ENCODE data around the gene MYOM1.
A peak's percentile ranks its signal among the peaks of the same experiment; 100 is the strongest.

The MYOM1 gene

GRCh38 chr18:3247240-3248061 lies 27.7 kb upstream of the MYOM1 start, which contains the start of gene MYL12A:
Gene MYL12A, plus strand, starts transcription at chr18:3247801. Its CDS starts 5,447 bp downstream, at chr18:3253248.
- Histone ChIP-seq H3K9ac (ENCODE audit: low read length) (peak within 1 kb of the TSS; percentile 44), H3K4me3 (ENCODE audit: low read depth in 1 of 2, low read length in 2 of 2) (peak within 1 kb of the TSS; percentile 84 to 90), H3K4me1 (ENCODE audit: insufficient read depth, low read length) (peaks cover 37% of the 10 kb centered on the region), H3K9me3 (ENCODE audit: low read length) (no peaks in the 10 kb centered on the region), H3K27me3 (ENCODE audit: control insufficient read depth in 1 of 2, insufficient read depth in 2 of 2, low read length in 2 of 2) (no peaks in the 10 kb centered on the region), H3K27ac (ENCODE audit: low read depth, low read length) (peak within 1 kb of the TSS; percentile 90), H3K36me3 (ENCODE audit: insufficient read depth, low read length) (peaks cover 6% of the 10 kb centered on the region)

DNA sequence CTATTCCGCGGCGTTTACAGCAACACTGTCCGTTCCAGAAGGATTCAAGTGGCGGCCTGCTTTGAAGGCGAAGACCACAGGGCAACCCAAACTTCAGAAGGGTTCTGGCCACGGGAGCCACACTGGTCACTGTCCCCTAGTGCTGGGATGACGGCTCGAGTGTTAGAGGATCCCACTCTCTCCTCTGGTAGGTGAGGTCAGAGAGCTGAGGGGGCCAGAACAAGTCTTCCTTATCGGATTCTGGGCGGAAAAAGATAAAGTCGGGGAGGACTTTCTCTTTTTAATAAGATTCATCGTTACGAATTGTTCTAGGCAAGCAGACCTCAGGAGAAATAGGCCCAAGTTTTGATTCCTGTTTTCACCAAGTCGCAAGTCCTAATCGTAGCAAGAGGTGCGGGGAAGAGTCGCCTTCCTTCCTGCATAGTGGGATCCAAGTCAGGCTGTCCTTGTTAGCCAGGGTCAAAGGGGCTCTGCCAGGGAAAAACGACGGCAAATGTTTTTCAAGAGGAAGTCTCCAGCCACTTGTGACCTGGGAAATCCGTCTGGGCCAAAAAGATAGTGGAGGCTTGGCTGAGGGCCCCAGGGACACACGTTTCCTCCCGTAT lies 27.0 kb upstream of the MYOM1 start:
- H3K27me3 ChIP-seq (ENCODE audit: control insufficient read depth in 1 of 2, insufficient read depth in 2 of 2, low read length in 2 of 2): no peaks in the 10 kb centered on the region
- peak overlapping the region; percentile 44 for H3K9ac ChIP-seq (ENCODE audit: low read length)
- H3K4me3 ChIP-seq (ENCODE audit: low read depth in 1 of 2, low read length in 2 of 2): peak overlapping the region; percentile 38 to 90
- H3K36me3 ChIP-seq (ENCODE audit: insufficient read depth, low read length): peaks cover 6% of the 10 kb centered on the region
- H3K4me1 ChIP-seq (ENCODE audit: insufficient read depth, low read length): peaks cover 32% of the 10 kb centered on the region
- peak overlapping the region; percentile 90 for H3K27ac ChIP-seq (ENCODE audit: low read depth, low read length)
- no peaks in the 10 kb centered on the region for H3K9me3 ChIP-seq (ENCODE audit: low read length)

- Histone ChIP-seq H3K4me1 (ENCODE audit: insufficient read depth, low read length) (peaks cover 27% of the 10 kb centered on the region), H3K9ac (ENCODE audit: low read length) (peak overlapping the region; percentile 44), H3K36me3 (ENCODE audit: insufficient read depth, low read length) (peaks cover 6% of the 10 kb centered on the region), H3K9me3 (ENCODE audit: low read length) (no peaks in the 10 kb centered on the region), H3K27me3 (ENCODE audit: control insufficient read depth in 1 of 2, insufficient read depth in 2 of 2, low read length in 2 of 2) (no peaks in the 10 kb centered on the region), H3K27ac (ENCODE audit: low read depth, low read length) (peak overlapping the region; percentile 90), H3K4me3 (ENCODE audit: low read depth in 1 of 2, low read length in 2 of 2) (peak overlapping the region; percentile 38 to 90)
These were observed 26.3 kb upstream of the MYOM1 start for GRCh38 chr18:3245853-3246634.

GRCh38 chr18:3245185-3245564 lies 25.4 kb upstream of the MYOM1 start:
- no peaks in the 10 kb centered on the region for H3K27me3 ChIP-seq (ENCODE audit: control insufficient read depth in 1 of 2, insufficient read depth in 2 of 2, low read length in 2 of 2)
- H3K4me3 ChIP-seq (ENCODE audit: low read depth in 1 of 2, low read length in 2 of 2): peak overlapping the region in 1 of 2 donors; percentile 90
- H3K4me1 ChIP-seq (ENCODE audit: insufficient read depth, low read length): peaks cover 21% of the 10 kb centered on the region
- no peak overlapping the region for H3K27ac ChIP-seq (ENCODE audit: low read depth, low read length)
- peak overlapping the region; percentile 44 for H3K9ac ChIP-seq (ENCODE audit: low read length)
- H3K36me3 ChIP-seq (ENCODE audit: insufficient read depth, low read length): peaks cover 3% of the 10 kb centered on the region
- H3K9me3 ChIP-seq (ENCODE audit: low read length): no peaks in the 10 kb centered on the region

DNA sequence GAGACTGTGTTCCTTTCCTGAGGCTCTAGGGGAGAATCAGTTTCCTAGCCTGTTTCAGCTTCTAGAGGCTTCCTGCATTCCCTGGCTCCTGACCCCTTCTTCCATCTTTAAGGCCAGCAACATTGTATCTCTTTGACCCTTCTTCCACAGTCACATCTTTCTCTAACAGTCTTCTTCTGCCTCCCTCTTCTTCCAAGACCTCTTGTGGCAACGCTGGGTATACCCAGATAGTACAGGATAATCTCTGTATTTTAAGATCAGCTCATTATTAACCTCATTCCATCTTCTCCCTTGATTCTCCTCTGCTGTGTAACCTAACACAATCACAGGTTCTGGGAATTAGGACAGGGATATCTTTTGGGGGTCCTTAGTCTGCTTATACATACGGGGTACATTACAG lies 19.0 kb upstream of the MYOM1 start:
- no peaks in the 10 kb centered on the region for H3K9me3 ChIP-seq (ENCODE audit: low read length)
- no peak overlapping the region for H3K27ac ChIP-seq (ENCODE audit: low read depth, low read length)
- no peak overlapping the region for H3K4me3 ChIP-seq (ENCODE audit: low read depth in 1 of 2, low read length in 2 of 2)
- H3K36me3 ChIP-seq (ENCODE audit: insufficient read depth, low read length): no peaks in the 10 kb centered on the region
- H3K9ac ChIP-seq (ENCODE audit: low read length): no peak overlapping the region
- H3K27me3 ChIP-seq (ENCODE audit: control insufficient read depth in 1 of 2, insufficient read depth in 2 of 2, low read length in 2 of 2): no peaks in the 10 kb centered on the region
- H3K4me1 ChIP-seq (ENCODE audit: insufficient read depth, low read length): no peaks in the 10 kb centered on the region

DNA sequence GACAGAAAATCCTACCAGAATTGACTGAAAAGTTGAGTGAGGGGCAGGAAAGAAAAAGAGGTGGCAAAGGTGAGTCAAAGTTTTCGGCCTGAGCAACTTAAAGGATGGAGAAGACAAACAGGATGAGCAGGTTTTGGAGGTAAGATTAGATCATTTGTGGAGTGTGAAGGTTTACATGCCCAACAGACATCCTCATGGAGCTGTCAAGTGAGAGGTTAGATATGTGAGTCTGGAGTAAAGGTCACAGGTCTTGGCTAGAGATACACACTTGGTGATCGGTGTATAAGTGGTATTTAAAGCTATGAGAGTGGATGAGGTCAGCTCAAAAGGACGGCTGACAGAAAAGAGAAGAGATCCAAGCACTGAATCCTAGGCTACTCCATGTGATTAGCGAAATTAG lies 16.7 kb upstream of the MYOM1 start:
- H3K27me3 ChIP-seq (ENCODE audit: control insufficient read depth in 1 of 2, insufficient read depth in 2 of 2, low read length in 2 of 2): no peaks in the 10 kb centered on the region
- no peaks in the 10 kb centered on the region for H3K36me3 ChIP-seq (ENCODE audit: insufficient read depth, low read length)
- no peak overlapping the region for H3K27ac ChIP-seq (ENCODE audit: low read depth, low read length)
- H3K4me1 ChIP-seq (ENCODE audit: insufficient read depth, low read length): no peaks in the 10 kb centered on the region
- H3K9me3 ChIP-seq (ENCODE audit: low read length): no peaks in the 10 kb centered on the region
- H3K4me3 ChIP-seq (ENCODE audit: low read depth in 1 of 2, low read length in 2 of 2): no peak overlapping the region
- no peak overlapping the region for H3K9ac ChIP-seq (ENCODE audit: low read length)

GRCh38 chr18:3235846-3236245 lies 16.1 kb upstream of the MYOM1 start:
- Histone ChIP-seq H3K36me3 (ENCODE audit: insufficient read depth, low read length) (no peaks in the 10 kb centered on the region), H3K9ac (ENCODE audit: low read length) (no peak overlapping the region), H3K4me1 (ENCODE audit: insufficient read depth, low read length) (no peaks in the 10 kb centered on the region), H3K27me3 (ENCODE audit: control insufficient read depth in 1 of 2, insufficient read depth in 2 of 2, low read length in 2 of 2) (no peaks in the 10 kb centered on the region), H3K27ac (ENCODE audit: low read depth, low read length) (no peak overlapping the region), H3K9me3 (ENCODE audit: low read length) (no peaks in the 10 kb centered on the region), H3K4me3 (ENCODE audit: low read depth in 1 of 2, low read length in 2 of 2) (no peak overlapping the region)

GRCh38 chr18:3234457-3234856 lies 14.7 kb upstream of the MYOM1 start:
- Histone ChIP-seq H3K9me3 (ENCODE audit: low read length) (no peaks in the 10 kb centered on the region), H3K4me1 (ENCODE audit: insufficient read depth, low read length) (no peaks in the 10 kb centered on the region), H3K9ac (ENCODE audit: low read length) (no peak overlapping the region), H3K27ac (ENCODE audit: low read depth, low read length) (no peak overlapping the region), H3K27me3 (ENCODE audit: control insufficient read depth in 1 of 2, insufficient read depth in 2 of 2, low read length in 2 of 2) (no peaks in the 10 kb centered on the region), H3K4me3 (ENCODE audit: low read depth in 1 of 2, low read length in 2 of 2) (no peak overlapping the region), H3K36me3 (ENCODE audit: insufficient read depth, low read length) (no peaks in the 10 kb centered on the region)

DNA sequence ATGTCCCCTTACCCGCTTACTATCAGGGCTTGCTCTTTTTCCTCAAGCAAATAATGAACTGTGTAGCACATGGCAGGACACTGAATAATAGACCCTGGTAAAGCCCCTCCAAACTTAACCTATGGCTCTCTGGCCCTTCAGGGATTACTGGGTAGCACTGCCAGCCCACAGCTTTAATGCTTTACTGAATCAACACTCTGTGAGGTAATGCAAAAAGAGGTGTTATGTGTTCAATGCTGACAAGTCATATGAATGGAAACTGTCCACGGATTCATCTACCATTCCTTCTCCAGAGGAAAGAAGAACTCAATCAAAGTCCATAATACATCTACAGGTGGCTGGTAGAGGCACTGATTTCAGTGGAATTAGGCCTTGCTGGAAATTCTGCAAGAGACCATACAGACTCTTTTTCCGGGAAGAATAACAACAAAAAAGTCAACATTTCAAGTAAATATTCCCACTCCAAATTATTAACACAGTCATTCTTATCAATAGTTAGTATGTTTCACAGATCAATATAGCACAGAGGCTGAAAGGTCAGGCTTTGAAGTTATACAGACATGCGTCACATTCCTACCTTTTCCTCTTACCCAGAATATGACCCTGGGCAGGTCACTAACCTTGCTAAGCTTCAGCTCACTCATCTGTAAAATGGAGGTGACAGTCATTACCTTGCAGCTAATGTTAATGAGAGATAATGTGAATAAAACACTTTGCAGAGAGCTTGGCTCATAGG lies 13.8 kb upstream of the MYOM1 start:
- no peak overlapping the region for H3K4me3 ChIP-seq (ENCODE audit: low read depth in 1 of 2, low read length in 2 of 2)
- H3K4me1 ChIP-seq (ENCODE audit: insufficient read depth, low read length): no peaks in the 10 kb centered on the region
- no peaks in the 10 kb centered on the region for H3K27me3 ChIP-seq (ENCODE audit: control insufficient read depth in 1 of 2, insufficient read depth in 2 of 2, low read length in 2 of 2)
- H3K9me3 ChIP-seq (ENCODE audit: low read length): no peaks in the 10 kb centered on the region
- H3K27ac ChIP-seq (ENCODE audit: low read depth, low read length): no peak overlapping the region
- no peaks in the 10 kb centered on the region for H3K36me3 ChIP-seq (ENCODE audit: insufficient read depth, low read length)
- no peak overlapping the region for H3K9ac ChIP-seq (ENCODE audit: low read length)

DNA sequence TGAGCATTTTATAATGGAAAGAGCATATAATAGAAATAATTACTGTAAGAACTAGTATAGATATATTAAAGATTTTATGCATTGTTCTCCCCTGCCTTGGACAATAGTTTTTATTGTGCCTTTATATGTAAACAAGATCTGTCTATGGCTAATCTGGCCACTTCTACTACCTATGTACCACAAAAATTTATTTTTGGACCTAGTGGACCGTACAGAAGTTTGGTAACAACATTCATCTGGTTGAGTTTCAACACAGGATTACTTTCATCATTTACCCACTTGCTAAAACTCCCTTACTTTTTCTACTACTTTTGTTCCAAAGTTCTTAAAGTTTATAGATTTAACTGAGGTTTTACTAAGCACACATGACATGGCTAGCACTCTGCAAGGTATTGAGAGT lies 13.2 kb upstream of the MYOM1 start:
- H3K27me3 ChIP-seq (ENCODE audit: control insufficient read depth in 1 of 2, insufficient read depth in 2 of 2, low read length in 2 of 2): no peaks in the 10 kb centered on the region
- no peak overlapping the region for H3K9ac ChIP-seq (ENCODE audit: low read length)
- no peak overlapping the region for H3K27ac ChIP-seq (ENCODE audit: low read depth, low read length)
- no peaks in the 10 kb centered on the region for H3K36me3 ChIP-seq (ENCODE audit: insufficient read depth, low read length)
- H3K4me1 ChIP-seq (ENCODE audit: insufficient read depth, low read length): no peaks in the 10 kb centered on the region
- H3K4me3 ChIP-seq (ENCODE audit: low read depth in 1 of 2, low read length in 2 of 2): no peak overlapping the region
- H3K9me3 ChIP-seq (ENCODE audit: low read length): no peaks in the 10 kb centered on the region

All from muscle layer of colon (tissue), 2 donors.